Hepatocyte (in vitro differentiated cells): ENCODE measurements around the gene USP1. TPM values are rescaled to one million over a fixed set of nuclear protein-coding genes. Genes with fewer than 3 reads are reported as not detected.

Source experiments
- DNase-seq: peaks from one replicate; pipeline ENCODE4 v3.0.0-alpha.2; 2016; ENCODE audit warnings: low spot score
- H2AFZ ChIP-seq: fragments of 200-600 bp; sonication (generic); 2 replicates; pipeline ENCODE4 v1.6.0; 2016; ENCODE audit warnings: antibody characterized with exemption, mild to moderate bottlenecking
- H3K27ac ChIP-seq: fragments of 200-600 bp; sonication (generic); 2 replicates; pipeline ENCODE4 v1.5.1; 2016; ENCODE audit warnings: mild to moderate bottlenecking
- H3K27me3 ChIP-seq: fragments of 200-600 bp; sonication (generic); 2 replicates; pipeline ENCODE4 v1.6.1; 2016
- H3K36me3 ChIP-seq: fragments of 200-600 bp; sonication (generic); replicated peaks from 2 replicates; pipeline ENCODE4 v1.5.1; 2016; ENCODE audit warnings: low read depth; ENCODE audit not compliant: insufficient read depth
- H3K4me1 ChIP-seq: fragments of 200-600 bp; sonication (generic); 2 replicates; pipeline ENCODE4 v1.5.1; 2016; ENCODE audit warnings: mild to moderate bottlenecking, moderate library complexity; ENCODE audit not compliant: insufficient read depth
- H3K4me2 ChIP-seq: fragments of 200-600 bp; sonication (generic); 2 replicates; pipeline ENCODE4 v1.6.0; 2016
- H3K4me3 ChIP-seq: fragments of 200-600 bp; sonication (generic); 2 replicates; pipeline ENCODE4 v1.5.1; 2016; ENCODE audit warnings: mild to moderate bottlenecking
- H3K79me2 ChIP-seq: fragments of 200-600 bp; sonication (generic); 2 replicates; pipeline ENCODE4 v1.6.0; 2017; ENCODE audit warnings: mild to moderate bottlenecking
- H3K9me2 ChIP-seq: fragments of 200-600 bp; sonication (generic); replicated peaks from 2 replicates; pipeline ENCODE4 v1.6.0; 2017; ENCODE audit warnings: mild to moderate bottlenecking; ENCODE audit not compliant: insufficient read depth
- H3K9me3 ChIP-seq: fragments of 200-600 bp; sonication (generic); 2 replicates; pipeline ENCODE4 v1.5.1; 2016; ENCODE audit warnings: low read depth, mild to moderate bottlenecking
- H4K20me1 ChIP-seq: fragments of 200-600 bp; sonication (generic); 2 replicates; pipeline ENCODE4 v1.6.0; 2016; ENCODE audit warnings: mild to moderate bottlenecking; ENCODE audit not compliant: insufficient read depth, poor library complexity, severe bottlenecking
- EZH2 ChIP-seq: fragments of 200-600 bp; sonication (generic); IDR thresholded peaks from 2 replicates; pipeline ENCODE4 v1.6.1; 2016; ENCODE audit warnings: antibody characterized with exemption, mild to moderate bottlenecking, borderline replicate concordance
- EZH2phosphoT487 ChIP-seq: fragments of 200-600 bp; sonication (generic); IDR thresholded peaks from one replicate; pipeline ENCODE4 v1.6.1; 2018; ENCODE audit warnings: antibody characterized with exemption, mild to moderate bottlenecking, low read depth, moderate library complexity; ENCODE audit not compliant: unreplicated experiment, severe bottlenecking
- WGBS: methylation state at CpG from one replicate; pipeline ENCODE4 v1.1.6; 2016; ENCODE audit warnings: low lambda C conversion rate; ENCODE audit errors: missing lambda C conversion rate; 5-methylcytosine and 5-hydroxymethylcytosine counted together
- polyA plus RNA-seq: library from polyadenylated mRNA; unstranded; fragments of >200 nt; fragmentation: Nextera tagmentation; extraction: Ambion mirVana; gene quantifications from 2 replicates; pipeline ENCODE4 v1.2.1, GENCODE V29; 2016
- total RNA-seq: library from RNA; depleted of rRNA; stranded (reverse); fragments of >200 nt; gene quantifications from 2 replicates; pipeline ENCODE4 v1.2.3, GENCODE V29; 2014
- TF ChIP-seq, protein P1 (sequence below): fragments of 200-600 bp; sonication (generic); IDR thresholded peaks from 2 replicates; pipeline ENCODE4 v1.5.1; 2016; ENCODE audit warnings: antibody characterized with exemption, mild to moderate bottlenecking; ENCODE audit not compliant: poor library complexity

The USP1 gene
- total and polyA plus RNA-seq, 2 experiments from 2014 or later: 11.6 to 28.5 TPM

DNA sequence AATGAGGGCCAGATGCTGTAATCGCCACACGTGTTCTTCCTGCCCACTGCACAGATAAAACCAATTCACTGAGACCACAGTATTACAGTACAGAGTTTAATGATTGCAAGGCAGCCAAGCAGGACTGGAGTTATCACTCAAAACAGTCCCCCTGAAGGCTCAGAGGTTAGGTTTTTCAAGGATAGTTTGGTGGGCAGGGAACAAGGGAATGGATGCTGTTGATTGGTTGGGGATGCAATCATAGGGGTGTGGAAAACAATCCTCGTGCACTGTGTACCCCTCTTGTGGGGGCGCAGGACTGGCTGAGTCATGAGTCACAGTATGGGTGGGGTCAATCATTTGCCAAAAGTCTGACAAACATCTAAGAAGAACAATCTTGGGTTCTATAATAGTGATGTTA, 12.4 kb upstream of the USP1 start:
- H3K4me3 ChIP-seq: no peak overlapping the region
- no peak for DNase-seq
- no peaks in the 10 kb centered on the region for H3K36me3 ChIP-seq
- no peaks in the 10 kb centered on the region for H3K79me2 ChIP-seq
- 72% methylated on average over 4 of the region's 4 CpGs for WGBS
- H3K27me3 ChIP-seq: no peaks in the 10 kb centered on the region
- H3K9me2 ChIP-seq: no peaks in the 10 kb centered on the region
- peak overlapping the region; percentile 29 for H2AFZ ChIP-seq
- no peaks in the 10 kb centered on the region for H4K20me1 ChIP-seq
- H3K4me2 ChIP-seq: no peak overlapping the region
- H3K9me3 ChIP-seq: no peaks in the 10 kb centered on the region
- TF ChIP-seq EZH2phosphoT487 (no peak), EZH2 (no peak)
- TF ChIP-seq, protein P1, sequence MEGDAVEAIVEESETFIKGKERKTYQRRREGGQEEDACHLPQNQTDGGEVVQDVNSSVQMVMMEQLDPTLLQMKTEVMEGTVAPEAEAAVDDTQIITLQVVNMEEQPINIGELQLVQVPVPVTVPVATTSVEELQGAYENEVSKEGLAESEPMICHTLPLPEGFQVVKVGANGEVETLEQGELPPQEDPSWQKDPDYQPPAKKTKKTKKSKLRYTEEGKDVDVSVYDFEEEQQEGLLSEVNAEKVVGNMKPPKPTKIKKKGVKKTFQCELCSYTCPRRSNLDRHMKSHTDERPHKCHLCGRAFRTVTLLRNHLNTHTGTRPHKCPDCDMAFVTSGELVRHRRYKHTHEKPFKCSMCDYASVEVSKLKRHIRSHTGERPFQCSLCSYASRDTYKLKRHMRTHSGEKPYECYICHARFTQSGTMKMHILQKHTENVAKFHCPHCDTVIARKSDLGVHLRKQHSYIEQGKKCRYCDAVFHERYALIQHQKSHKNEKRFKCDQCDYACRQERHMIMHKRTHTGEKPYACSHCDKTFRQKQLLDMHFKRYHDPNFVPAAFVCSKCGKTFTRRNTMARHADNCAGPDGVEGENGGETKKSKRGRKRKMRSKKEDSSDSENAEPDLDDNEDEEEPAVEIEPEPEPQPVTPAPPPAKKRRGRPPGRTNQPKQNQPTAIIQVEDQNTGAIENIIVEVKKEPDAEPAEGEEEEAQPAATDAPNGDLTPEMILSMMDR: no peak
- H3K4me1 ChIP-seq: no peaks in the 10 kb centered on the region
- H3K27ac ChIP-seq: peak overlapping the region; percentile 42

GRCh38 chr1:62425041-62425440, 11.8 kb upstream of the USP1 start:
- H3K27ac ChIP-seq: no peak overlapping the region
- H4K20me1 ChIP-seq: no peaks in the 10 kb centered on the region
- H3K4me3 ChIP-seq: no peak overlapping the region
- H3K9me3 ChIP-seq: no peaks in the 10 kb centered on the region
- H3K9me2 ChIP-seq: no peaks in the 10 kb centered on the region
- 85% methylated on average over 5 of the region's 5 CpGs for WGBS
- no peak overlapping the region for H2AFZ ChIP-seq
- no peak overlapping the region for H3K4me2 ChIP-seq
- H3K36me3 ChIP-seq: no peaks in the 10 kb centered on the region
- no peaks in the 10 kb centered on the region for H3K27me3 ChIP-seq
- no peak for DNase-seq
- H3K79me2 ChIP-seq: no peaks in the 10 kb centered on the region
- no peaks in the 10 kb centered on the region for H3K4me1 ChIP-seq
- TF ChIP-seq, protein P1: no peak
- no peak for TF ChIP-seq EZH2phosphoT487
- no peak for TF ChIP-seq EZH2

- no peaks in the 10 kb centered on the region for H3K9me3 ChIP-seq
- no peaks in the 10 kb centered on the region for H3K4me1 ChIP-seq
- TF ChIP-seq, protein P1: no peak
- TF ChIP-seq EZH2 (no peak), EZH2phosphoT487 (no peak)
- H3K27me3 ChIP-seq: no peaks in the 10 kb centered on the region
- no peak overlapping the region for H3K27ac ChIP-seq
- H3K79me2 ChIP-seq: no peaks in the 10 kb centered on the region
- H4K20me1 ChIP-seq: no peaks in the 10 kb centered on the region
- no peaks in the 10 kb centered on the region for H3K36me3 ChIP-seq
- no peak overlapping the region for H3K4me3 ChIP-seq
- no peak for DNase-seq
- no peaks in the 10 kb centered on the region for H3K9me2 ChIP-seq
- no peak overlapping the region for H3K4me2 ChIP-seq
- 31% methylated on average over 3 of the region's 3 CpGs for WGBS
- H2AFZ ChIP-seq: no peak overlapping the region
Measured at GRCh38 chr1:62426237-62426636, 10.6 kb upstream of the USP1 start.

DNA sequence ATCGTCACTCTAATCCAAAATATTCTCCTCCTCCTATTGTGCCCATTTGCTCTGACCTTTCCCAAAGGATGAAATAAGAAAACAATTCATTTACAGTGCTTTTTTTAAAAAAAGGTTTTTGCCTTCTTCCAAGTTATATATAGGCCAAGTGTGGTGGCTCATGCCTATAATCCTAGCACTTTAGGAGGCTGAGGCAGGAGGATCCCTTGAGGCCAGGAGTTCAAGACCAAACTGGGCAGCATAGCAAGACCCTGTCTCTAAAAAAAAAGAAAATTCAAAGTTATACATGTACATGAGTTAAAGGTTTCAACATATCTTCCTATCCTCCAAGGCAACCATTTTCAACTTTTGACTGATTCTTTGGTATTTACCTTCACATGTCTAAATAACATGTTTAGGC, 10.1 kb upstream of the USP1 start:
- WGBS: 96% methylated on average over 1 of the region's 1 CpG
- Histone ChIP-seq H3K4me2 (no peak overlapping the region), H3K36me3 (no peaks in the 10 kb centered on the region), H3K9me3 (no peaks in the 10 kb centered on the region), H2AFZ (no peak overlapping the region), H3K4me3 (no peak overlapping the region), H3K79me2 (no peaks in the 10 kb centered on the region), H3K27me3 (no peaks in the 10 kb centered on the region), H3K27ac (no peak overlapping the region), H3K9me2 (no peaks in the 10 kb centered on the region), H3K4me1 (no peaks in the 10 kb centered on the region), H4K20me1 (no peaks in the 10 kb centered on the region)
- DNase-seq: no peak
- TF ChIP-seq, protein P1: no peak
- TF ChIP-seq EZH2: no peak
- no peak for TF ChIP-seq EZH2phosphoT487
